OCI-LY7 (cell line): Measurements from ENCODE around the gene LONRF2.

ENCODE experiments used
- CTCF ChIP-seq: fragments of 200-600 bp; sonication (generic); conservative IDR thresholded peaks from 2 replicates; pipeline ENCODE4 v1.5.1; 2014; ENCODE audit warnings: mild to moderate bottlenecking, antibody characterized with exemption, low read length, moderate library complexity, mixed read lengths
- EZH2phosphoT487 ChIP-seq: fragments of 200-600 bp; sonication (generic); IDR thresholded peaks from 2 replicates; pipeline ENCODE4 v1.6.1; 2018; ENCODE audit warnings: low read depth, borderline replicate concordance, mild to moderate bottlenecking, mixed run types, antibody characterized with exemption, low read length, moderate library complexity, mixed read lengths

- TF ChIP-seq CTCF (no peak), EZH2phosphoT487 (no peak)
Measured at GRCh38 chr2:100320547-100321178, 1.6 kb downstream of the LONRF2 start.
